Measurements from ENCODE around the gene RNF167.

Gene RNF167

DNA sequence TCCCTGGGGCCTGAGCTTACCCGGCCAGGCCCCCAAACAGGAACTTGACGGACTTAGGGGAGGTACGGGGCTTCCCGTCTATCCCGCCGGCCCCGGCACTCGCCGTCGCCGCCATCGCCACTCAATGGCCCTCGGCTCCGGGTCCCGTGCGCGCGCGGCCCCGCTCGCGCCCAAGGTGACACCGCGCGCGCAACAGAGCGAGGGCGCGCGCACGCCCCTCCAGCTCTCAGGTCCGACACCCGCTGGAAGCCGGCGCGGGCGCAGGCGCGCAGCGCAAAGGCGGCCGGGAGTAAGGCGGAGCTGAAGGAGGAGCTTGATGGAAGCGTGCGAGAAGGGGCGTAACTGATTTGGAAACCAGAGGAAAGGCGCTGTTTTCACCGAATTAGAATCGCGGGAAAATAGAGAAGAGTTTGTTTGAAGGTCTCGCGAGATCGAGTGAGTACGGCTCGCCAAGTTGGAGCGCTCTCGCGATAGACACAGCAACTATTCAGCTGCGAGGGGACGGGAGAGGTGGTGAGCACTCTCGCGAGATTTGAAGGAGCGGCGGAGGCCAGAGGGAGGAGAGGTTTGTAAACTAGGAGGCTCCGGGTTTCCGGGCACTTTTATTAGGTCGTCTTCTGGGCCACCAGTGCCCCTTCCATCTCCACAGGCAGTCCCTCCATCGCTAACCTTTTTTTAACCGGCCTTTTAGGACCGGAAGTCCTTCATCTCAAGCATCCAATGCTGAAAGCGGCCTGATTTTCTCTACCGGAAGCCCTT lies at the start of gene RNF167, which contains the start of gene SLC25A11:
TSS of gene RNF167 (plus strand) at position 473 of the 759 bp plus-strand sequence. CDS start 642 bp downstream, outside the sequence.
TSS of gene SLC25A11 (minus strand) at position 251 of the 759 bp plus-strand sequence. CDS start at position 115, 136 bp downstream.
- peak; percentile 99 for DNase-seq (ENCODE audit: low spot score)

- no peak for DNase-seq (ENCODE audit: low spot score)
Observed at GRCh38 chr17:4891411-4892410, 48.4 kb upstream of the RNF167 start.

GRCh38 chr17:4892499-4893221 lies 47.4 kb upstream of the RNF167 start:
- DNase-seq (ENCODE audit: low spot score), result no peak

GRCh38 chr17:4893272-4893671 lies 46.8 kb upstream of the RNF167 start:
- no peak for DNase-seq (ENCODE audit: low spot score)

DNA sequence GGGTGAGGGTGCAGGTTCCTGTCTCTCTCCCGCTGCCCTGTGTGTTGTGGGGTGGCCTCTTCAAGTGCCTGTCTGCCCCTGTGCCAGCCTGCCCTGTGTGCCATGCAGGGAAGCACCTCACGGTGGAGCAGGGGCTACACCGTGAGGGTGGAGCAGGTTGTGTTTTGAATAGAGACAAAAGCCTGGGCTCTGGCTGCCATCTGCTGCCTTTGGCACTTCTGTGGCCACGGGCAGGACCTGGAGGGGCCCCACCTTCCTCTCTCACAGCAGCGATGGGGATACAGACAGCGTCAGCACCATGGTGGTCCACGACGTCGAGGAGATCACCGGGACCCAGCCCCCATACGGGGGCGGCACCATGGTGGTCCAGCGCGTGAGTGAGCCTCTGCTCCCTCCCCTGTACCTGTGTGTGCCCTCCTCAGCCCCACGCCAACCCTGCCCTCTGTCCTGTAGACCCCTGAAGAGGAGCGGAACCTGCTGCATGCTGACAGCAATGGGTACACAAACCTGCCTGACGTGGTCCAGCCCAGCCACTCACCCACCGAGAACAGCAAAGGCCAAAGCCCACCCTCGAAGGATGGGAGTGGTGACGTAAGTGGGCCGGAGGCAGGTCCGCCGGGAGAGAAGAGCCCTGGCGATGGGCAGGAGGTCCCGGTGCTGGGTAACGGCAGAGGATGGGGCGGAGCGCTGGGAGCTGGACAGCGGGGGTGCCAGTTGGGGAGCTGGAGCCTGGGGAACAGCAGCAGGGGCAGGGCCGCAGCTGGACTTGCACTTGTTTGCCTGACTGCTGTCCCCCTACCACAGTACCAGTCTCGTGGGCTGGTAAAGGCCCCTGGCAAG lies 46.1 kb upstream of the RNF167 start:
- DNase-seq (ENCODE audit: low spot score), result no peak

- DNase-seq (ENCODE audit: low spot score), result no peak
Observed at GRCh38 chr17:4895121-4895520, 44.9 kb upstream of the RNF167 start.

GRCh38 chr17:4895657-4896331 lies 44.3 kb upstream of the RNF167 start:
- DNase-seq (ENCODE audit: low spot score), result no peak

DNA sequence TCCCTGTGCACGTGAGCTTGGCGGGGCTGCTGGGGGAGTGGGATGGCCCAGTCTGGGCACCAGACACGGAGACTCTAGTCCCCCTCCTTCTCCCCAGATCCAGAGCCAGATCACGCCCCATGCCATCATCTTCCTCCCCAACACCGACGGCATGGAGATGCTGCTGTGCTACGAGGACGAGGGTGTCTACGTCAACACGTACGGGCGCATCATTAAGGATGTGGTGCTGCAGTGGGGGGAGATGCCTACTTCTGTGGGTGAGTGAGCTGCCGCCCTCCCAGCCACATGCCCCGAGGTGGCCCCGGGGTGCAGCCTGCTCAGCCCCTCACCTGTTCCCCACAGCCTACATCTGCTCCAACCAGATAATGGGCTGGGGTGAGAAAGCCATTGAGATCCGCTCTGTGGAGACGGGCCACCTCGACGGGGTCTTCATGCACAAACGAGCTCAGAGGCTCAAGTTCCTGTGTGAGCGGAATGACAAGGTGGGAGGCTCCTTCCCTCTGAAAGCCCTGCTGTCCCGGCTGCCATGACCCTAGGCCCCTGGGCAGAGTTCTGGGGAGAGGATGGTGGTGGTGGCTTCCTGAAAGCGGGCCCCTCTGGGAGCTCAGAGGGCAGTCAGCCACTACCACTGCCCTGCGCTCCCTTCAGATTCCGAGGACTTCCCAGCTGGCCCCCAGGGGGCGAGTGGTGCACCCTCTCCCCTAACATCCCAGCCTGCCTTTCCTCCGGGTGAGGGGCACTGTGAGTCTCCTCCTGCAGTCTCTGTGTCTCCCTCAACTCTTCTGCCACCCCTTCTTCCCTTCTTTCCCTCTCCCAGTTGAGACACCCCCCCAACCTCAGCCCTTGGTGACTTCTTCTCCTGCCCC lies 43.5 kb upstream of the RNF167 start:
- no peak for DNase-seq (ENCODE audit: low spot score)

DNA sequence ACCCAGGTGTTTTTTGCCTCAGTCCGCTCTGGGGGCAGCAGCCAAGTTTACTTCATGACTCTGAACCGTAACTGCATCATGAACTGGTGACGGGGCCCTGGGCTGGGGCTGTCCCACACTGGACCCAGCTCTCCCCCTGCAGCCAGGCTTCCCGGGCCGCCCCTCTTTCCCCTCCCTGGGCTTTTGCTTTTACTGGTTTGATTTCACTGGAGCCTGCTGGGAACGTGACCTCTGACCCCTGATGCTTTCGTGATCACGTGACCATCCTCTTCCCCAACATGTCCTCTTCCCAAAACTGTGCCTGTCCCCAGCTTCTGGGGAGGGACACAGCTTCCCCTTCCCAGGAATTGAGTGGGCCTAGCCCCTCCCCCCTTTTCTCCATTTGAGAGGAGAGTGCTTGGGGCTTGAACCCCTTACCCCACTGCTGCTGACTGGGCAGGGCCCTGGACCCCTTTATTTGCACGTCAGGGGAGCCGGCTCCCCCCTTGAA lies 42.8 kb upstream of the RNF167 start:
- no peak for DNase-seq (ENCODE audit: low spot score)

DNA sequence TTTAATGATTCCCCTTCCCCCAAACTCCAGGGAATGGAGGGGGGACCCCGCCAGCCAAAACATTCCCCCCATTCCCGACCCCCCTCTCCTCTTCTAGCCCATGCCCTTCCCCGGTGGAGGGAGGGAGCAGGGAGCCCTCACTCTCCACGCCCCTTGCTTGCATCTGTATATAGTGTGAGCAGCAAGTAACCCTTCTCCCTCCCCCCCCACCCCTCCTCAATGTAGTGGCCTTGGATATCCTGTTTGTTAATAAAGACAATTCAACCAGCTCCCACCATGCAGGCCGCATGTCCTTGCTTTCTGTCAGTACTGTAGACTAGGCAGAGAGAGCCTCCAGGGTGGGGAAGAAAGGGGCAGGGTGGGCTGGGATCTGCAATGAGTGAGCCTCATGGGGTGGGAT lies 42.3 kb upstream of the RNF167 start:
- DNase-seq (ENCODE audit: low spot score), result no peak

GRCh38 chr17:4898351-4898750 lies 41.7 kb upstream of the RNF167 start:
- DNase-seq (ENCODE audit: low spot score), result no peak

- DNase-seq (ENCODE audit: low spot score), result no peak
Observed at GRCh38 chr17:4898927-4899326, 41.1 kb upstream of the RNF167 start.

- peak; percentile 70 for DNase-seq (ENCODE audit: low spot score)
Observed at GRCh38 chr17:4899341-4900230, 40.5 kb upstream of the RNF167 start, which contains the start of gene C17orf107. TSS of gene C17orf107 (plus strand) at chr17:4899536. CDS start at chr17:4899763, 227 bp downstream.

GRCh38 chr17:4900231-4901107 lies 39.6 kb upstream of the RNF167 start:
- DNase-seq (ENCODE audit: low spot score), result no peak

DNA sequence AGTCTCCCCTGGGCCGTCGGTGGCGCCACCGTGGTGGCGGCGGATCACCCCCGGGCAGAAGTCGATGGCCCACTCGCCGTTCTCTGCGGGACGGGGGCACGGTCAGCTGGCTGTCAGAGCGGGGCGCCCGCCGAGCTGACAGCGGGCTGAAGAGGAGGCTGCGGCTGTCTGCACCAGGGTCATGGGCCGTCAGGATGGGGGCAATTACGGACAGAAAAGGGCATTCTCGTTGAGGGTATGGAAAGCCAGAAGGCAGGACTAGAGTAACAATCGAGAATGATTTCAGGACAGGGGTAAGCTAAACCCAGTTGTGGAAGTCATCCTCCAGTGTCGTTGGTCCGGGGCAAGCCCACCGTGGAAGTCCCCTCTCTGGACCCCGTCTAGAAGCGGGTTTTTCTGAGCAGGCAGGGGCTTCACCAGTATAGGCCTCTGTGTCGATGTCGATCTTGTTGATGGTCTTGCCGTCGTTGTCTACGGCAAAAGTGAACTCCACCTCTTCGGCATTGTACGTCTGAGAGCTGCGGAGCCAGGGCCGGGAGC lies 38.9 kb upstream of the RNF167 start:
- no peak for DNase-seq (ENCODE audit: low spot score)

- DNase-seq (ENCODE audit: low spot score), result no peak
Observed at GRCh38 chr17:4901648-4902344, 38.3 kb upstream of the RNF167 start.

All from putamen (tissue), 1 donor.